Measurements from ENCODE around the gene CXADR.

GRCh38 chr21:17529648-17530047 lies 16.8 kb downstream of the CXADR start:
- TF ChIP-seq CTCF (IDR thresholded peaks at IDR 0.05), result no peak
- no peak for TF ChIP-seq POLR2AphosphoS5 (IDR thresholded peaks at IDR 0.05)
- no peak for TF ChIP-seq POLR2A (IDR thresholded peaks at IDR 0.05)

Data from suprapubic skin (tissue), 4 donors.